GM12874 (cell line): ENCODE measurements around the gene CFAP410.

Source experiments
- TF ChIP-seq, protein P1 (sequence below): IDR thresholded peaks from 2 replicates; pipeline ENCODE4 v1.5.1; 2011; ENCODE audit warnings: low read depth, mild to moderate bottlenecking, control low read depth, low read length, moderate library complexity; ENCODE audit not compliant: insufficient read depth

The CFAP410 gene

DNA sequence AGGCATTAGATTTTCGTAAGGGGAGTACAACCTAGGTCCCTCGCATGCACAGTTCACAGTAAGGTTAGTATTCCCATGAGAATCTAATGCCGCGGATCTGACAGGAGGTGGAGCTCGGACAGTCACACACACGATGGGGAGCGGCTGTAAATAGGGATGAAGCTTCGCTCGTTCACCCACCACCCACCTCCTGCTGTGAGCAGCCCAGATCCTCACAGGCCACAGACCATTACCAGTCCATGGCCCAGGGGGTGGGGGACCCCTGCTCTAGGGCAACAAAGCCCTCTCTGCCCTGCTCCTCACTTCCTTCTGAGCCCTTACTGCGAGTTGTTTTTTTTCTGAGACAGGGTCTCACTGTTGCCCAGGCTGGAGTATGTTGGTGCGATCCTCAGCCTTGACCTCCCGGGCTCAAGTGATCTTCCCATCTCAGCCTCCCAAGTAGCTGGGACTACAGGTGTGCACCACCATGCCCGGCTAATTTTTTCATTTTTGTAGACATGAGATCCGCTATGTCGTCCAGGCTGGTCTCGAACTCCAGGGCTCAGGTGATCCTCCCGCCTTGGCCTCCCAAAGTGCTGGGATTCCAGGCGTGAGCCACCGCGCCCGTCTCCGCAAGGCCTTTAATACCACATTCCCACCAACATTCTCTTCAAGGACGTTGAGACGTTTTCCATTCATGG, 35.6 kb upstream of the CFAP410 start:
- TF ChIP-seq, protein P1, sequence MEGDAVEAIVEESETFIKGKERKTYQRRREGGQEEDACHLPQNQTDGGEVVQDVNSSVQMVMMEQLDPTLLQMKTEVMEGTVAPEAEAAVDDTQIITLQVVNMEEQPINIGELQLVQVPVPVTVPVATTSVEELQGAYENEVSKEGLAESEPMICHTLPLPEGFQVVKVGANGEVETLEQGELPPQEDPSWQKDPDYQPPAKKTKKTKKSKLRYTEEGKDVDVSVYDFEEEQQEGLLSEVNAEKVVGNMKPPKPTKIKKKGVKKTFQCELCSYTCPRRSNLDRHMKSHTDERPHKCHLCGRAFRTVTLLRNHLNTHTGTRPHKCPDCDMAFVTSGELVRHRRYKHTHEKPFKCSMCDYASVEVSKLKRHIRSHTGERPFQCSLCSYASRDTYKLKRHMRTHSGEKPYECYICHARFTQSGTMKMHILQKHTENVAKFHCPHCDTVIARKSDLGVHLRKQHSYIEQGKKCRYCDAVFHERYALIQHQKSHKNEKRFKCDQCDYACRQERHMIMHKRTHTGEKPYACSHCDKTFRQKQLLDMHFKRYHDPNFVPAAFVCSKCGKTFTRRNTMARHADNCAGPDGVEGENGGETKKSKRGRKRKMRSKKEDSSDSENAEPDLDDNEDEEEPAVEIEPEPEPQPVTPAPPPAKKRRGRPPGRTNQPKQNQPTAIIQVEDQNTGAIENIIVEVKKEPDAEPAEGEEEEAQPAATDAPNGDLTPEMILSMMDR = no peak

DNA sequence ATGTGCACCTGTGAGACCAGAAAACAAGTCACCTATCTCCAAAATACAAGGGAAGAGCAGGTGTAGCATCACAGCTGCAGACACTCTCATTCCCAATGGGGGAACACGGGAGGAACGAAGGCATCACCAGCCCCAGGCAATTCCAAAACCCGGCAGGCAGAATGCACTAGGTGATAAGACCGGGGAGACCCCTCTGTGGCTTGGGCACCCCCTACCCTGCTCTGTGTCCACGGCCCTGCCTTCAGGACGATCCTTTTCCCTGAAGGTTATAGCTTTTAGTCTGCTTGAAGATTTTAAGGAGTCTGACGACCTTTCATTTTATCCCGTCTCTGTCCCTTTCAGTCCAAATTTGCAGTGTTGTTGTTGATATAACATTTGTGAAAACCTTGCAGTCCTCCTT, 33.4 kb upstream of the CFAP410 start:
- TF ChIP-seq, protein P1 = no peak

DNA sequence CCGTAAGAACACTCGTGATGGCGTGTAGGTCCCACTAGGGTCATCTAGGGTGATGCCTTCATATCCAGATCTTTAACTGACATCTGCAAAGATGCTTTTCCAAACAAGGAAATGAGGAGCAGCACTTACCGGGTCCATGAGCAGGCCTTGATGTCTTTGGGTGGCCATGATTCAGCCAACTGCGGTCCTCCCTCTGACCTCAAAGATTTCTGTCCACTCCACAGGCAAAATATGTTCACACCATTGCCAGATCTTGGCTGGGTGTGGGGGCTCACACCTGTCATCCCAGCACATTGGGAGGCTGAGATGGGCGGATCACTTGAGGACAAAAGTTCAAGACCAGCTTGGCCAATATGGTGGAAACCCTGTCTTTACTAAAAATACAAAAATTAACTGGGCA, 32.4 kb upstream of the CFAP410 start:
- TF ChIP-seq, protein P1 = no peak

DNA sequence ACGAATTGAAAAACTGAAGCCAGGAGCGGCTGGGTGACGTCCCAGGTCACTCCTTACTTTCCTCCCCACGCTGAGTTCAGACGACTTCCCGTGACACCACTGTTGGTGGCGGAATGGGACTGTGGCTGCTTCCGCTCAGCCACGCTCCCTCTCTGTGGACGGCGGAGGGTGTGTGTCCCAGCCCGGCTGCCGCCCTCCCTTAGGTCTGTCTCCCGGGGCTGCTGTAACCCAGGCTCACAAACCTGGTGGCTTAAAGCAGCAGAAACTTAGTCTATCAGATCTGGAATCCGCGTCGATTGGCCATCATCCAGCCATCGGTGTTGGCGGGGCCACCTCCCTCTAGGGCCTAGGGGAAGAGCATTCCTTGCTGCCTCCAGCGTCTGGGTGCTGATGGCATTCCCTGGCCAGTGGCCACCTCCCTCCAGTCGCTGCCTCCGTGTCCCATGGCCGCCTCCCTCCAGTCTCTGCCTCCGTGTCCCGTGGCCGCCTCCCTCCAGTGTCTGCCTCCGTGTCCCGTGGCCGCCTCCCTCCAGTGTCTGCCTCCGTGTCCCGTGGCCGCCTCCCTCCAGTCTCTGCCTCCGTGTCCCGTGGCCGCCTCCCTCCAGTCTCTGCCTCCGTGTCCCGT, 31.7 kb upstream of the CFAP410 start:
- TF ChIP-seq, protein P1 = no peak

DNA sequence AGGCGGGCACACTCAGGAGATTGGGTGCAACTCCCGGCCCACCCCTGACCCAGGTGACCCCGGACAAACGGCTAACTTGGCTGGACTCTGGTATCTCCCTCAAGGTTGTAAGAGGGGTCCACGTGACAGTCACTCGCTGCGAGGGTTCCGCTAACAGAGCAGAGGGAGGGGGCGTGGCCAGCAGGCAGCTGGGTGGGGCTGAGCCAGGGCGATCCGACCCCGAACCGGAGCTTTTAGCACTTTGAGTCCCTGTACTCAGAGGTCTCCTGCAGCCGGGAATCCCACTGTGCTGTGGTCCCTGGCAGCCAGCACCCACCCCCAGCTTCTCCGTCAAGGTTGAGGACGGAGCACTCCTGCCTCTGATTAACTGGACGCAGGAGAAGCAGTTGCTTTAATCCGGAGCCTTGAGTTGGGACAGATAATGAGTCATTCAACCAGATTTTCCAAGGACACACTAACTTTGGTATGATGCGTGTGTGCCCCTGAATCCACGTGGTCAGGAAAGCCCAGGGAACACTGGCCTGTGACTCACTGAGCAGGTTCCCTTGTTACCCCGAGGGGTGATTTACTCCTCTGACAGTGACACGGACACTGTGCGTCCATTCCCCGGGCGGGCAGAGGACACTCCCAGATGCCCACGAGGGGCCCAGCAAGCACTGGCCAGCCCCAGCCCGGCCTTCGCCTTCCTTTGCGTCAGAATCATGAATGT, 31.0 kb upstream of the CFAP410 start:
- TF ChIP-seq, protein P1 = no peak

DNA sequence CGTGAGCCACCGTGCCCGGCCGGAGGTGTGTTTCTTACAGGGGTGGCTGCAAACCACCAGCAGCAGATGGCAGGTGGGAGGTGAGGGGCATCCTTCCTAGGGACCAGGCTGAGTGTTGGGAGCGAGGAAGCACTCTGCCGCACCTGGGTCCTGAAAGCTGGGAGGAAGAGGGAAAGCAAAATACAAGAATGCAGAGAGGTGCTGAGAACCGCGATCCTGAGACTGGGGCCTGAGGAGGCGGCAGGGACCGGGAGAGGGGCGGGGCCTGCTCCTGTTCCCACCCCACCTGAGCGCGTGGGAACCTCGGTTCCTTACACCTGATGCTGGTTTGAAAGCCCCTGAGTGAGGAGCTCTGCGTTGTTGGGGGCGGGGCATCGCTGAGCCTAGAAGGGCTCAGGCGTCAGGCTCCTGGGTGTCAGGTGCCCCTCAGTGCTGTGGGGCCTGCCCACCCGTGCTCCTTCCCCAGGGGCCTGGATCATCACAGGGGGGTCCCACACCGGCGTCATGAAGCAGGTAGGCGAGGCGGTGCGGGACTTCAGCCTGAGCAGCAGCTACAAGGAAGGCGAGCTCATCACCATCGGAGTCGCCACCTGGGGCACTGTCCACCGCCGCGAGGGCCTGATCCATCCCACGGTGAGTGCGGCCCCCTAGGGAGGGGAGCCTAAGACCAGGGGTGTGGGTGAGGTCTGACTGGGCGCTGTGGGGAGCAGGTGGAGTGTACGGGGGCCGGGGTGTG, 29.7 kb upstream of the CFAP410 start:
- TF ChIP-seq, protein P1 = no peak
